WTC11 (cell line): ENCODE results near the gene EIF4B. TPM values are rescaled to one million over a fixed set of nuclear protein-coding genes. Genes with fewer than 3 reads are reported as not detected.
A peak's percentile ranks its signal among the peaks of the same experiment; 100 is the strongest.

Experiments used
- ATAC-seq: fragments of 200-7000 bp; cut with Tn5 transposase; 2 replicates; pipeline ENCODE4 v1.10.0; 2021; ENCODE audit warnings: mild to moderate bottlenecking, moderate library complexity
- CTCF ChIA-PET: fragments of 300-600 bp; sonication (Branson Sonifier 250); formaldehyde crosslinking; loops from one replicate; lab custom pipeline; 2021; ENCODE audit warnings: antibody characterized with exemption; lab: Charles Lee
- POLR2A ChIA-PET: fragments of 350-600 bp; sonication (Branson Sonifier 250); formaldehyde crosslinking; loops from one replicate; lab custom pipeline; 2021; ENCODE audit warnings: antibody characterized with exemption; lab: Charles Lee
- DNase-seq: peaks from one replicate; pipeline ENCODE4 v3.0.0; 2021; ENCODE audit warnings: low spot score
- H3K27ac Mint-ChIP-seq: 2 replicates; pipeline ENCODE4 v1.8.0; 2021; ENCODE audit warnings: mixed read lengths
- H3K27me3 Mint-ChIP-seq: 2 replicates; pipeline ENCODE4 v1.8.0; 2021; ENCODE audit warnings: low read depth, mild to moderate bottlenecking, moderate library complexity, mixed read lengths
- H3K36me3 Mint-ChIP-seq: 2 replicates; pipeline ENCODE4 v1.8.0; 2021; ENCODE audit warnings: mixed read lengths
- H3K4me1 Mint-ChIP-seq: 2 replicates; pipeline ENCODE4 v1.8.0; 2022; ENCODE audit warnings: mixed read lengths
- H3K4me3 Mint-ChIP-seq: 2 replicates; pipeline ENCODE4 v1.8.0; 2021; ENCODE audit warnings: mild to moderate bottlenecking, moderate library complexity, mixed read lengths
- H3K9me3 Mint-ChIP-seq: 2 replicates; pipeline ENCODE4 v1.8.0; 2021; ENCODE audit warnings: mixed read lengths
- CBFB ChIP-seq: sonication (generic); formaldehyde crosslinking; IDR thresholded peaks from 2 replicates; pipeline ENCODE4 v1.8.1; 2022; ENCODE audit warnings: mild to moderate bottlenecking, low read depth, missing genetic modification reagents
- ETV6 ChIP-seq: sonication (generic); formaldehyde crosslinking; IDR thresholded peaks from 2 replicates; pipeline ENCODE4 v1.8.1; 2022; ENCODE audit warnings: mild to moderate bottlenecking, missing genetic modification reagents
- FOXK1 ChIP-seq: sonication (generic); formaldehyde crosslinking; IDR thresholded peaks from 2 replicates; pipeline ENCODE4 v1.8.0; 2022; ENCODE audit warnings: mild to moderate bottlenecking, moderate library complexity, missing genetic modification reagents
- FOXP1 ChIP-seq: sonication (generic); formaldehyde crosslinking; IDR thresholded peaks from 2 replicates; pipeline ENCODE4 v1.8.0; 2022; ENCODE audit warnings: missing genetic modification reagents, mild to moderate bottlenecking, moderate library complexity, borderline replicate concordance
- GABPB1 ChIP-seq: sonication (generic); formaldehyde crosslinking; IDR thresholded peaks from 2 replicates; pipeline ENCODE4 v1.8.1; 2023; ENCODE audit warnings: mild to moderate bottlenecking, missing genetic modification reagents
- GTF2I ChIP-seq: fragments of 250-450 bp; sonication (Bioruptor Pico); conservative IDR thresholded peaks from 2 replicates; pipeline ENCODE4 v1.4.0; 2021; ENCODE audit warnings: mild to moderate bottlenecking
- HMGA2 ChIP-seq: fragments of 250-450 bp; sonication (Bioruptor Pico); IDR thresholded peaks from 2 replicates; pipeline ENCODE4 v1.4.0; 2021; ENCODE audit warnings: mild to moderate bottlenecking, moderate library complexity
- JUN ChIP-seq: sonication (generic); formaldehyde crosslinking; IDR thresholded peaks from 2 replicates; pipeline ENCODE4 v1.8.0; 2023; ENCODE audit warnings: mild to moderate bottlenecking, missing genetic modification reagents
- MXD4 ChIP-seq: fragments of 250-450 bp; sonication (Bioruptor Pico); IDR thresholded peaks from 2 replicates; pipeline ENCODE4 v1.8.0; 2021; ENCODE audit warnings: mild to moderate bottlenecking, moderate library complexity, borderline replicate concordance
- MYBL2 ChIP-seq: sonication (generic); formaldehyde crosslinking; IDR thresholded peaks from 2 replicates; pipeline ENCODE4 v1.8.1; 2023; ENCODE audit warnings: mild to moderate bottlenecking, moderate library complexity, missing genetic modification reagents
- PRDM15 ChIP-seq: sonication (generic); formaldehyde crosslinking; IDR thresholded peaks from 2 replicates; pipeline ENCODE4 v1.8.0; 2022; ENCODE audit warnings: missing genetic modification reagents
- PRRX2 ChIP-seq: fragments of 250-450 bp; sonication (Bioruptor Pico); IDR thresholded peaks from 2 replicates; pipeline ENCODE4 v1.8.0; 2021; ENCODE audit warnings: mild to moderate bottlenecking
- SMAD4 ChIP-seq: sonication (generic); formaldehyde crosslinking; IDR thresholded peaks from 2 replicates; pipeline ENCODE4 v1.8.0; 2022; ENCODE audit warnings: mild to moderate bottlenecking, missing genetic modification reagents
- SOX15 ChIP-seq: fragments of 250-450 bp; sonication (Bioruptor Pico); IDR thresholded peaks from 2 replicates; pipeline ENCODE4 v1.9.0; 2021; ENCODE audit warnings: mild to moderate bottlenecking
- SP1 ChIP-seq: sonication (generic); formaldehyde crosslinking; conservative IDR thresholded peaks from 2 replicates; pipeline ENCODE4 v1.8.1; 2022; ENCODE audit warnings: missing genetic modification reagents
- USF2 ChIP-seq: sonication (generic); formaldehyde crosslinking; IDR thresholded peaks from 2 replicates; pipeline ENCODE4 v1.8.1; 2023; ENCODE audit warnings: mild to moderate bottlenecking, missing genetic modification reagents, moderate library complexity
- ZNF121 ChIP-seq: sonication (generic); formaldehyde crosslinking; IDR thresholded peaks from 2 replicates; pipeline ENCODE4 v1.8.0; 2023; ENCODE audit warnings: missing genetic modification reagents
- total RNA-seq: library from RNA; stranded (reverse); gene quantifications from 3 replicates; pipeline ENCODE4 v1.2.3, GENCODE V29; 2021
- TF ChIP-seq, protein P1 (sequence below): sonication (generic); formaldehyde crosslinking; IDR thresholded peaks from 2 replicates; pipeline ENCODE4 v1.8.1; 2022; ENCODE audit warnings: low read depth, mild to moderate bottlenecking, moderate library complexity, missing genetic modification reagents, borderline replicate concordance
- TF ChIP-seq, protein P2 (sequence below): sonication (generic); formaldehyde crosslinking; IDR thresholded peaks from 2 replicates; pipeline ENCODE4 v1.8.1; 2023; ENCODE audit warnings: mild to moderate bottlenecking, moderate library complexity, missing genetic modification reagents
- TF ChIP-seq, protein P3 (sequence below): fragments of 200-600 bp; IDR thresholded peaks from 2 replicates; pipeline ENCODE4 v1.8.0; 2022; ENCODE audit warnings: antibody characterized with exemption

Gene EIF4B
- total RNA-seq, 1 experiment from 2014 or later: 730 TPM

GRCh38 chr12:52977170-52977569 lies 29.1 kb upstream of the EIF4B start (continued):
- TF ChIP-seq MXD4 (no peak), JUN (CRISPR knock-in tag) (no peak), CBFB (CRISPR knock-in tag) (no peak), FOXP1 (no peak)
- TF ChIP-seq, protein P1, sequence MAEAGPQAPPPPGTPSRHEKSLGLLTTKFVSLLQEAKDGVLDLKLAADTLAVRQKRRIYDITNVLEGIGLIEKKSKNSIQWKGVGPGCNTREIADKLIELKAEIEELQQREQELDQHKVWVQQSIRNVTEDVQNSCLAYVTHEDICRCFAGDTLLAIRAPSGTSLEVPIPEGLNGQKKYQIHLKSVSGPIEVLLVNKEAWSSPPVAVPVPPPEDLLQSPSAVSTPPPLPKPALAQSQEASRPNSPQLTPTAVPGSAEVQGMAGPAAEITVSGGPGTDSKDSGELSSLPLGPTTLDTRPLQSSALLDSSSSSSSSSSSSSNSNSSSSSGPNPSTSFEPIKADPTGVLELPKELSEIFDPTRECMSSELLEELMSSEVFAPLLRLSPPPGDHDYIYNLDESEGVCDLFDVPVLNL: no peak
- TF ChIP-seq, all 79 proteins: peak for 0

DNA sequence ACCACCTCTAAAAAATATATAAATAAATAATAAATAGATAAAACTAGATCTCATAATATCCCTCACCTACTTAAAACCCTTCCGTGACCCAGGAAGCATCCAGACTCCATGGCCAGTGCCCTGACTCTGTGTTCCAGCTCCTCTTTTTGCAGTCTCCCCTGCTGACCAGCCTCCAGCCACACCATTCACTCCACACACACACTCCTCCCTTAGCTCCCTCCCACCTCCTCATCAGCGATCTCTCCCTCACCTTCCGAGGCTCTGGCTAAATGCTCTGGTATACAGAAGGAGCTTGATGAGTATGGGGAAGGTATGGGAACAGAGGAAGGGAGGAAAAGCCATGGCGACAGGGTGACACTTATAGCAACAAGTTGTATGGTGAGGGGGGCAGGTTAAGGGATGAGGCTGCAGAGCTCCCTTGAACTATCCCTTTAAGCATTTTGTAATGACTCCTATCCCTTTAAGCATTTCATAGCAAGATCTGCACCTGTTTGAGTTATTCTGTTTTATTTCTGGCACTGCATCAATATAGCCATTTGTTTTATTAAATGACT lies 26.1 kb upstream of the EIF4B start:
- Mint-ChIP-seq H3K27ac (no peak overlapping the region), H3K4me1 (peaks cover 13% of the 10 kb centered on the region), H3K4me3 (no peak overlapping the region), H3K27me3 (no peaks in the 10 kb centered on the region; the same call in 1 of the 2 replicates)
- DNase-seq: no peak
- POLR2A ChIA-PET: interaction anchor here (1.1 to 1.7 kb wide), 4 partner anchors 15 to 95 kb away, joined by 3 to 5 read pairs (median 4); partner anchors contain the start of gene EIF4B
- no peak for TF ChIP-seq SOX15 (CRISPR knock-in tag)
- peak; percentile 74 for TF ChIP-seq PRDM15
- TF ChIP-seq, all 79 proteins: peak for 1
- CTCF ChIA-PET: interaction anchor here (0.7 to 12.6 kb wide), 55 partner anchors 10 to 644 kb away, joined by 3 to 526 read pairs (median 7); partner anchors contain the start of genes EIF4B, KRT8 and TNS2
- ATAC-seq: no peak
- Mint-ChIP-seq H3K9me3 (no peaks in the 10 kb centered on the region), H3K36me3 (no peaks in the 10 kb centered on the region)

DNA sequence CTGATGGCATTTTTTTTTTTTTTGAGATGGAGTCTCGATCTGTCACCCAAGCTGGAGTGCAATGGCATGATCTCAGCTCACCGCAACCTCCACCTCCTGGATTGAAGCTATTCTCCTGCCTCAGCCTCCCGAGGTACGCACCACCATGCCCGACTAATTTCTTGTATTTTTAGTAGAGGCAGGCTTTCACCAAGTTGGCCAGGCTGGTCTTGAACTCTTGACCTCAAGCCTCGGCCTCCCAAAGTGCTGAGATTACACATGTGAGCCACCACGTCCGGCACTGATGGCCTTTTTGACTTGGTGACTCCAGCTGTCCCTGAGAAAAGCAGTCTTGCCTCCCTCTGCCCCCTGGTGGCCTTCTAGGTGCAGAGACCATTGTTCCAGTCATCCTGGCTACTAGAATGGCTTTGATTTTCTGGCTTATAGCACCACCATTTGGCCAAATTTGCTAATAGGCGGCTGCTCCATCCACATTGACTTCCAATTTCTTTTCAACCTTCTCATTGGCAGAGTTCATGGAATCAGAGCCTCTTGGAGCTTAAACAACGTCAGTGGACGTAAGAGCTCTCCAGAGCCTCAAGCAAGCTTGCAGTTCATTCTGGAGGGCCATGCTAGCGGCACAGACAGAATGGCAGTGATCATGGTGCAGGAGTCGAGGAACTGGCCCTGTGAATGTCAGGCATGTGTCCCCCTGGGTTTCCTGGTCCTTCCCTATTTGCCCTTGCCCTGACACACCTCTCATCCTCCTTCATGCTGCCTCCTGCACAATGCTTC lies 25.4 kb upstream of the EIF4B start:
- no peak overlapping the region for H3K27ac Mint-ChIP-seq
- H3K4me3 Mint-ChIP-seq: no peak overlapping the region

More for the DNA sequence above, 25.4 kb upstream of the EIF4B start:
- H3K9me3 Mint-ChIP-seq: no peaks in the 10 kb centered on the region
- DNase-seq (peak; percentile 92), ATAC-seq (peak; percentile 86)
- TF ChIP-seq MYBL2 (CRISPR knock-in tag) (no peak), FOXK1 (CRISPR knock-in tag) (0 out of 2 replicates have a peak, but pooled peaks have one; percentile 39), ZNF121 (CRISPR knock-in tag) (peak; percentile 100), SMAD4 (CRISPR knock-in tag) (no peak), SP1 (CRISPR knock-in tag) (peak; percentile 48; the same call in 1 of the 2 replicates), USF2 (CRISPR knock-in tag) (no peak), GTF2I (0 out of 2 replicates have a peak, but pooled peaks have one; percentile 56), ETV6 (peak; percentile 64; the same call in 1 of the 2 replicates), PRRX2 (0 out of 2 replicates have a peak, but pooled peaks have one; percentile 45), HMGA2 (no peak), GABPB1 (peak; percentile 39)
- TF ChIP-seq, protein P2, sequence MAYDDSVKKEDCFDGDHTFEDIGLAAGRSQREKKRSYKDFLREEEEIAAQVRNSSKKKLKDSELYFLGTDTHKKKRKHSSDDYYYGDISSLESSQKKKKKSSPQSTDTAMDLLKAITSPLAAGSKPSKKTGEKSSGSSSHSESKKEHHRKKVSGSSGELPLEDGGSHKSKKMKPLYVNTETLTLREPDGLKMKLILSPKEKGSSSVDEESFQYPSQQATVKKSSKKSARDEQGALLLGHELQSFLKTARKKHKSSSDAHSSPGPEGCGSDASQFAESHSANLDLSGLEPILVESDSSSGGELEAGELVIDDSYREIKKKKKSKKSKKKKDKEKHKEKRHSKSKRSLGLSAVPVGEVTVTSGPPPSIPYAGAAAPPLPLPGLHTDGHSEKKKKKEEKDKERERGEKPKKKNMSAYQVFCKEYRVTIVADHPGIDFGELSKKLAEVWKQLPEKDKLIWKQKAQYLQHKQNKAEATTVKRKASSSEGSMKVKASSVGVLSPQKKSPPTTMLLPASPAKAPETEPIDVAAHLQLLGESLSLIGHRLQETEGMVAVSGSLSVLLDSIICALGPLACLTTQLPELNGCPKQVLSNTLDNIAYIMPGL (CRISPR knock-in tag): no peak
- TF ChIP-seq, protein P3, sequence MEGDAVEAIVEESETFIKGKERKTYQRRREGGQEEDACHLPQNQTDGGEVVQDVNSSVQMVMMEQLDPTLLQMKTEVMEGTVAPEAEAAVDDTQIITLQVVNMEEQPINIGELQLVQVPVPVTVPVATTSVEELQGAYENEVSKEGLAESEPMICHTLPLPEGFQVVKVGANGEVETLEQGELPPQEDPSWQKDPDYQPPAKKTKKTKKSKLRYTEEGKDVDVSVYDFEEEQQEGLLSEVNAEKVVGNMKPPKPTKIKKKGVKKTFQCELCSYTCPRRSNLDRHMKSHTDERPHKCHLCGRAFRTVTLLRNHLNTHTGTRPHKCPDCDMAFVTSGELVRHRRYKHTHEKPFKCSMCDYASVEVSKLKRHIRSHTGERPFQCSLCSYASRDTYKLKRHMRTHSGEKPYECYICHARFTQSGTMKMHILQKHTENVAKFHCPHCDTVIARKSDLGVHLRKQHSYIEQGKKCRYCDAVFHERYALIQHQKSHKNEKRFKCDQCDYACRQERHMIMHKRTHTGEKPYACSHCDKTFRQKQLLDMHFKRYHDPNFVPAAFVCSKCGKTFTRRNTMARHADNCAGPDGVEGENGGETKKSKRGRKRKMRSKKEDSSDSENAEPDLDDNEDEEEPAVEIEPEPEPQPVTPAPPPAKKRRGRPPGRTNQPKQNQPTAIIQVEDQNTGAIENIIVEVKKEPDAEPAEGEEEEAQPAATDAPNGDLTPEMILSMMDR: peak; percentile 97
- TF ChIP-seq, protein P1: no peak
- ChIA-PET POLR2A (interaction anchor here (0.7 to 1.7 kb wide), 5 partner anchors 16 to 96 kb away, joined by 3 to 5 read pairs (median 4); partner anchors contain the start of genes EIF4B and KRT8), CTCF (interaction anchor here (0.5 to 12.6 kb wide), 73 partner anchors 10 to 646 kb away, joined by 3 to 526 read pairs (median 5); partner anchors contain the start of genes EIF4B, KRT8, SOAT2 and TNS2)
- no peaks in the 10 kb centered on the region for H3K36me3 Mint-ChIP-seq
- H3K4me1 Mint-ChIP-seq: peaks cover 13% of the 10 kb centered on the region
- H3K27me3 Mint-ChIP-seq: no peaks in the 10 kb centered on the region; the same call in 1 of the 2 replicates
